Stimulated activated CD8-positive, alpha-beta memory T cell treated with anti-CD3 and anti-CD28 coated beads, Interleukin-15, amount 100 ng/mL, for 48 hours (primary cell): ENCODE results near the gene PARS2.

Experiments
- DNase-seq, 2 donors: peaks; one replicate each; pipeline ENCODE4 v3.0.0-alpha.2; 2020; ENCODE audit warnings: low read depth in 2 of 2

The PARS2 gene

GRCh38 chr1:54736685-54737084, 27.6 kb downstream of the PARS2 start:
- DNase-seq = no peak

- no peak for DNase-seq
Observed at GRCh38 chr1:54728027-54728426, 36.3 kb downstream of the PARS2 start.

GRCh38 chr1:54724771-54725170, 39.6 kb downstream of the PARS2 start:
- DNase-seq = no peak

- no peak for DNase-seq
Observed at GRCh38 chr1:54723985-54724384, 40.3 kb downstream of the PARS2 start.

GRCh38 chr1:54721719-54722118, 42.6 kb downstream of the PARS2 start:
- no peak for DNase-seq

GRCh38 chr1:54716299-54717047, 47.9 kb downstream of the PARS2 start:
- DNase-seq = no peak

GRCh38 chr1:54715493-54716298, 48.6 kb downstream of the PARS2 start, which contains the start of gene TTC4:
Gene TTC4, plus strand, starts transcription at chr1:54715861. Its CDS starts 48 bp downstream, at chr1:54715909.
- peak; percentile 75 to 76 for DNase-seq

- no peak for DNase-seq
Observed at GRCh38 chr1:54714881-54715492, 49.3 kb downstream of the PARS2 start.

- DNase-seq = no peak
Observed at GRCh38 chr1:54711536-54711935, 52.8 kb downstream of the PARS2 start.

GRCh38 chr1:54710841-54711240, 53.5 kb downstream of the PARS2 start:
- no peak for DNase-seq

GRCh38 chr1:54710434-54710833, 53.9 kb downstream of the PARS2 start:
- no peak for DNase-seq

GRCh38 chr1:54709547-54710292, 54.6 kb downstream of the PARS2 start:
- no peak for DNase-seq

GRCh38 chr1:54708385-54708784, 55.9 kb downstream of the PARS2 start:
- DNase-seq = no peak
